IMR-90 (cell line): Measurements from ENCODE around the gene SLC44A2. TPM values are rescaled to one million over a fixed set of nuclear protein-coding genes. Genes with fewer than 3 reads are reported as not detected.

Experiments used
- ATAC-seq: fragments of 200-7000 bp; cut with Tn5 transposase; 2 replicates; pipeline ENCODE4 v1.9.1; 2020; ENCODE audit warnings: low read depth, mild to moderate bottlenecking, moderate library complexity
- BruUV-seq: library from RNA; stranded (reverse); fragments of 400-500 nt; replicated peaks from 2 replicates; lab custom pipeline; 2021; lab: Mats Ljungman, UMichigan
- CTCF ChIA-PET: fragments of 300-600 bp; formaldehyde crosslinking; extraction: SDS; loops from one replicate; lab custom pipeline; 2021; ENCODE audit warnings: antibody characterized with exemption; lab: Yijun Ruan, JAX
- POLR2A ChIA-PET: fragments of 300-600 bp; sonication (Branson Sonifier 250); formaldehyde crosslinking; loops from one replicate; lab custom pipeline; 2022; ENCODE audit warnings: antibody characterized with exemption; ENCODE audit not compliant: unreplicated experiment; lab: Charles Lee
- DNase-seq: peaks from one replicate; pipeline ENCODE4 v3.0.0; 2013
- H2AFZ ChIP-seq: replicated peaks from 2 replicates; pipeline ENCODE3; 2013; ENCODE audit warnings: low read length, mild to moderate bottlenecking; ENCODE audit not compliant: poor library complexity
- H2AK5ac ChIP-seq: 2 replicates; pipeline ENCODE4 v1.6.1; 2013; ENCODE audit warnings: low read depth, low read length, inconsistent platforms
- H2AK9ac ChIP-seq: replicated peaks from 2 replicates; pipeline ENCODE3; 2013; ENCODE audit warnings: mild to moderate bottlenecking, low read depth, low read length, moderate library complexity; ENCODE audit not compliant: poor library complexity
- H2BK120ac ChIP-seq: 2 replicates; pipeline ENCODE4 v1.6.1; 2013; ENCODE audit warnings: low read depth, low read length, inconsistent platforms
- H2BK15ac ChIP-seq: 3 replicates; pipeline ENCODE4 v1.6.1; 2013; ENCODE audit warnings: low read depth, low read length, inconsistent platforms
- H2BK20ac ChIP-seq: 2 replicates; pipeline ENCODE4 v1.6.1; 2013; ENCODE audit warnings: low read depth, mild to moderate bottlenecking, inconsistent platforms, low read length, moderate library complexity
- H2BK5ac ChIP-seq: 2 replicates; pipeline ENCODE4 v1.6.1; 2013; ENCODE audit warnings: mild to moderate bottlenecking, low read depth, low read length, inconsistent platforms; ENCODE audit not compliant: poor library complexity, severe bottlenecking
- H3K14ac ChIP-seq: replicated peaks from 2 replicates; pipeline ENCODE4 v1.6.1; 2013; ENCODE audit warnings: low read depth, low read length, inconsistent platforms
- H3K18ac ChIP-seq: 2 replicates; pipeline ENCODE4 v1.6.1; 2013; ENCODE audit warnings: low read depth, low read length, control low read depth
- H3K23ac ChIP-seq: 2 replicates; pipeline ENCODE4 v1.6.1; 2013; ENCODE audit warnings: low read depth, low read length, inconsistent platforms
- H3K27ac ChIP-seq: 2 replicates; pipeline ENCODE4 v1.5.1; 2013; ENCODE audit warnings: mild to moderate bottlenecking, control low read depth, low read length; ENCODE audit not compliant: insufficient read depth
- H3K27me3 ChIP-seq: 2 replicates; pipeline ENCODE4 v1.6.1; 2013; ENCODE audit warnings: low read length; ENCODE audit not compliant: control insufficient read depth, insufficient read depth
- H3K36me3 ChIP-seq: 2 replicates; pipeline ENCODE4 v1.6.1; 2013; ENCODE audit warnings: low read length, mixed read lengths; ENCODE audit not compliant: control insufficient read depth, insufficient read depth
- H3K4ac ChIP-seq: 2 replicates; pipeline ENCODE4 v1.6.1; 2013; ENCODE audit warnings: low read depth, low read length, inconsistent platforms
- H3K4me1 ChIP-seq: 2 replicates; pipeline ENCODE4 v1.6.1; 2013; ENCODE audit warnings: low read length, mixed read lengths; ENCODE audit not compliant: control insufficient read depth, insufficient read depth
- H3K4me2 ChIP-seq: 2 replicates; pipeline ENCODE4 v1.6.1; 2013; ENCODE audit warnings: low read depth, mild to moderate bottlenecking, control low read depth, low read length, moderate library complexity
- H3K4me3 ChIP-seq: 2 replicates; pipeline ENCODE4 v1.5.1; 2013; ENCODE audit warnings: low read depth, mild to moderate bottlenecking, control low read depth, low read length, moderate library complexity; ENCODE audit not compliant: insufficient read depth
- H3K56ac ChIP-seq: 2 replicates; pipeline ENCODE4 v1.6.1; 2013; ENCODE audit warnings: low read length, inconsistent platforms; ENCODE audit not compliant: insufficient read depth; ENCODE audit errors: extremely low read depth
- H3K79me1 ChIP-seq, 2 experiments: 2 replicates each; pipeline ENCODE4 v1.6.1; 2013; ENCODE audit warnings: low read length in 2 of 2, inconsistent platforms in 1 of 2, low read depth in 1 of 2
- H3K9ac ChIP-seq: 2 replicates; pipeline ENCODE4 v1.6.1; 2013; ENCODE audit warnings: low read depth, low read length, control low read depth
- H3K9me1 ChIP-seq: 2 replicates; pipeline ENCODE4 v1.6.1; 2013; ENCODE audit warnings: low read length, inconsistent platforms; ENCODE audit not compliant: insufficient read depth
- H3K9me3 ChIP-seq: 2 replicates; pipeline ENCODE4 v1.6.1; 2013; ENCODE audit warnings: low read length; ENCODE audit not compliant: control insufficient read depth, insufficient read depth
- H4K20me1 ChIP-seq: 2 replicates; pipeline ENCODE4 v1.6.1; 2013; ENCODE audit warnings: low read length, inconsistent platforms; ENCODE audit not compliant: insufficient read depth
- H4K5ac ChIP-seq: 2 replicates; pipeline ENCODE4 v1.6.1; 2013; ENCODE audit warnings: mild to moderate bottlenecking, low read depth, low read length, control low read depth
- H4K8ac ChIP-seq, 2 experiments: 2 replicates each; pipeline ENCODE4 v1.6.1; 2013; ENCODE audit warnings: low read depth in 2 of 2, low read length in 2 of 2, control low read depth in 1 of 2, inconsistent platforms in 1 of 2
- H4K91ac ChIP-seq: 2 replicates; pipeline ENCODE4 v1.6.1; 2013; ENCODE audit warnings: low read depth, low read length, inconsistent platforms; ENCODE audit not compliant: insufficient read depth
- BHLHE40 ChIP-seq: fragments of 150-350 bp; IDR thresholded peaks from 2 replicates; pipeline ENCODE4 v1.6.1; 2016; ENCODE audit warnings: mild to moderate bottlenecking, low read depth, low read length
- CEBPB ChIP-seq: IDR thresholded peaks from 2 replicates; pipeline ENCODE4 v1.6.1; 2012; ENCODE audit warnings: low read depth, low read length, improper control_type of control experiment
- CHD1 ChIP-seq: IDR thresholded peaks from 2 replicates; pipeline ENCODE4 v1.6.1; 2012; ENCODE audit warnings: low read depth, low read length, improper control_type of control experiment
- FOS ChIP-seq: fragments of 150-350 bp; IDR thresholded peaks from 2 replicates; pipeline ENCODE4 v1.6.1; 2016; ENCODE audit warnings: low read depth, low read length
- MAFK ChIP-seq: IDR thresholded peaks from 2 replicates; pipeline ENCODE4 v1.6.1; 2012; ENCODE audit warnings: low read depth, low read length, improper control_type of control experiment
- MAZ ChIP-seq: IDR thresholded peaks from 2 replicates; pipeline ENCODE4 v1.6.1; 2012; ENCODE audit warnings: low read depth, mild to moderate bottlenecking, low read length, improper control_type of control experiment, moderate library complexity, borderline replicate concordance
- MXI1 ChIP-seq: IDR thresholded peaks from 2 replicates; pipeline ENCODE4 v1.6.1; 2012; ENCODE audit warnings: low read depth, mild to moderate bottlenecking, low read length, moderate library complexity, borderline replicate concordance
- POLR2A ChIP-seq: IDR thresholded peaks from 2 replicates; pipeline ENCODE4 v1.6.1; 2012; ENCODE audit warnings: mild to moderate bottlenecking, low read depth, low read length
- RAD21 ChIP-seq: IDR thresholded peaks from 2 replicates; pipeline ENCODE4 v1.6.1; 2012; ENCODE audit warnings: low read length, improper control_type of control experiment
- RCOR1 ChIP-seq: IDR thresholded peaks from 2 replicates; pipeline ENCODE4 v1.6.1; 2012; ENCODE audit warnings: mild to moderate bottlenecking, low read length, improper control_type of control experiment; ENCODE audit not compliant: insufficient replicate concordance
- RFX5 ChIP-seq: IDR thresholded peaks from 2 replicates; pipeline ENCODE4 v1.8.0; 2012; ENCODE audit warnings: low read depth, mild to moderate bottlenecking, low read length, moderate library complexity
- SMC3 ChIP-seq: fragments of 150-350 bp; IDR thresholded peaks from 2 replicates; pipeline ENCODE4 v1.6.1; 2016; ENCODE audit warnings: low read depth, mild to moderate bottlenecking, antibody characterized with exemption, low read length, moderate library complexity
- WGBS, 2 experiments: methylation state at CpG; one replicate each; pipeline versions ENCODE4 v1.1.5 to v1.1.7; 2013; ENCODE audit warnings: missing lambda C conversion rate in 2 of 2; ENCODE audit not compliant: insufficient read length in 1 of 2; ENCODE audit errors: extremely low coverage in 2 of 2; 5-methylcytosine and 5-hydroxymethylcytosine counted together
- dilution Hi-C: fragments of 300-500 bp; cut with HindIII; formaldehyde crosslinking; loops from one replicate; pipeline ENCODE4 v1.14.3; 2018; ENCODE audit warnings: low sequenced_read_pairs; ENCODE audit not compliant: unreplicated experiment
- in situ Hi-C: fragments of 300-500 bp; cut with MboI; formaldehyde crosslinking; loops from 3 replicates; pipeline ENCODE4 v1.14.3; 2019; ENCODE audit warnings: low sequenced_read_pairs, inconsistent platforms, mixed read lengths
- intact Hi-C: fragments of 100-400 bp; cut with micrococcal nuclease; formaldehyde crosslinking; loops from 2 replicates; pipeline ENCODE4 v1.10.0; 2022
- polyA plus RNA-seq, 3 experiments: library from polyadenylated mRNA; depleted of rRNA; stranded (reverse); fragments of >200 nt; gene quantifications; 2 replicates each; pipeline ENCODE4 v1.2.3, GENCODE V29; 2012; ENCODE audit warnings: low replicate concordance in 1 of 3
- total RNA-seq: library from RNA; depleted of rRNA; stranded (reverse); fragments of >200 nt; gene quantifications from 2 replicates; pipeline ENCODE4 v1.2.3, GENCODE V29; 2012
- TF ChIP-seq, protein P1 (sequence below): conservative IDR thresholded peaks from 2 replicates; pipeline ENCODE4 v1.5.1; 2012; ENCODE audit warnings: mild to moderate bottlenecking, low read depth, low read length, improper control_type of control experiment
- TF ChIP-seq, protein P2 (sequence below): fragments of 150-350 bp; IDR thresholded peaks from 2 replicates; pipeline ENCODE4 v1.6.1; 2016; ENCODE audit warnings: low read depth, mild to moderate bottlenecking, low read length, moderate library complexity, borderline replicate concordance

Gene SLC44A2
- total and polyA plus RNA-seq, 2 of the 4 experiments (the other 2 are of a cell fraction): 28.5 to 62.9 TPM

DNA sequence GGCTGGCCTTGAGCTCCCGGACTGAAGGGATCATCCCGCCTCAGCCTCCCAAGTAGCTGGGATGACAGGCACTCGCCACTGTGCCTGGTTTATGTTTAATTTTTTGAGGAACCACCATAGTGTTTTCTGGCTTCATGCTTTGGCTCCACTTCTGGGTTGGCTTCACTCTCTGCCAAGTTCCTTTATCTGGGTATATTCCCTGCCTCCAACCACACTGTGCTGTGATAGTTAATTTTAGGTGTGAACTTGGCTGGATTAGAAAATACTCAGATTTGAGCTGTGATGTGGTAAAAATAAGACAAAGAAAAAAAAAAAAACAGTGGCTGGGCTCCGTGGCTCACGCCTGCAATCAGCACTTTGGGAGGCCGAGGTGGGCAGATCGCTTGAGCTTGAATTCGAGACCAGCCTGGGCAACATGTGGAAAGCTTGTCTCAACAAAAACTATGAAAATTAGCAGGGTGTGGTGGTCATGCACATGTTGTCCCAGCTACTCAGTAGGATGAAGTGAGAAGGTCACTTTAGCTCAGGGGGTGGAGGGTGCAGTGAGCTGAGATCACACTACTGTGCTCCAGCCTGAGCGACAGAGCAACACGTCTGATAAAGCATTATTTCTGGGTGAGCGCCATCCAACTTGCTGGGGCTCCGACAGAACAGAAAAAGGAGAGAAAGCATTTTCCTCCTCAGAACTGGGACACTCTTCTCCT lies 21.3 kb downstream of the SLC44A2 start:
- Histone ChIP-seq H2AK5ac (no peak overlapping the region), H4K5ac (no peak overlapping the region), H3K56ac (no peak overlapping the region), H3K18ac (no peak overlapping the region), H3K27me3 (no peaks in the 10 kb centered on the region), H4K91ac (no peak overlapping the region), H2BK120ac (no peak overlapping the region), H3K4me1 (peaks cover 3% of the 10 kb centered on the region; the same call in 1 of the 2 replicates), H3K9me3 (no peaks in the 10 kb centered on the region), H2BK20ac (no peak overlapping the region), H3K36me3 (peaks cover 19% of the 10 kb centered on the region), H3K79me1 (peaks cover 2 to 3% of the 10 kb centered on the region in 2 experiments; a peak in 3 of 4 replicates), H2BK5ac (no peak overlapping the region), H3K27ac (no peak overlapping the region), H2AFZ (no peak overlapping the region), H2BK15ac (no peak overlapping the region), H3K23ac (no peak overlapping the region), H3K4me2 (no peak overlapping the region), H3K9ac (no peak overlapping the region), H3K9me1 (no peaks in the 10 kb centered on the region), H4K8ac (no peak overlapping the region), H3K4ac (no peak overlapping the region), H2AK9ac (no peak overlapping the region), H3K14ac (no peak overlapping the region), H3K4me3 (no peak overlapping the region), H4K20me1 (no peaks in the 10 kb centered on the region)
- ATAC-seq (no peak), DNase-seq (no peak)
- ChIA-PET POLR2A (no interaction called here), CTCF (interaction anchor here (0.8 to 1.2 kb wide), 2 partner anchors 65 to 68 kb away, joined by 3 to 7 read pairs; no protein-coding TSS in a partner anchor)
- no TSS peak for BruUV-seq
- TF ChIP-seq RCOR1: no peak
- TF ChIP-seq MAFK: no peak
- TF ChIP-seq RAD21: no peak
- no peak for TF ChIP-seq MAZ
- no peak for TF ChIP-seq FOS
- TF ChIP-seq BHLHE40: no peak
- TF ChIP-seq MXI1: no peak
- no peak for TF ChIP-seq CEBPB
- TF ChIP-seq POLR2A: no peak
- no peak for TF ChIP-seq SMC3
- no peak for TF ChIP-seq CHD1
- TF ChIP-seq, protein P1, sequence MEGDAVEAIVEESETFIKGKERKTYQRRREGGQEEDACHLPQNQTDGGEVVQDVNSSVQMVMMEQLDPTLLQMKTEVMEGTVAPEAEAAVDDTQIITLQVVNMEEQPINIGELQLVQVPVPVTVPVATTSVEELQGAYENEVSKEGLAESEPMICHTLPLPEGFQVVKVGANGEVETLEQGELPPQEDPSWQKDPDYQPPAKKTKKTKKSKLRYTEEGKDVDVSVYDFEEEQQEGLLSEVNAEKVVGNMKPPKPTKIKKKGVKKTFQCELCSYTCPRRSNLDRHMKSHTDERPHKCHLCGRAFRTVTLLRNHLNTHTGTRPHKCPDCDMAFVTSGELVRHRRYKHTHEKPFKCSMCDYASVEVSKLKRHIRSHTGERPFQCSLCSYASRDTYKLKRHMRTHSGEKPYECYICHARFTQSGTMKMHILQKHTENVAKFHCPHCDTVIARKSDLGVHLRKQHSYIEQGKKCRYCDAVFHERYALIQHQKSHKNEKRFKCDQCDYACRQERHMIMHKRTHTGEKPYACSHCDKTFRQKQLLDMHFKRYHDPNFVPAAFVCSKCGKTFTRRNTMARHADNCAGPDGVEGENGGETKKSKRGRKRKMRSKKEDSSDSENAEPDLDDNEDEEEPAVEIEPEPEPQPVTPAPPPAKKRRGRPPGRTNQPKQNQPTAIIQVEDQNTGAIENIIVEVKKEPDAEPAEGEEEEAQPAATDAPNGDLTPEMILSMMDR: no peak
- TF ChIP-seq RFX5: no peak
- TF ChIP-seq, protein P2, sequence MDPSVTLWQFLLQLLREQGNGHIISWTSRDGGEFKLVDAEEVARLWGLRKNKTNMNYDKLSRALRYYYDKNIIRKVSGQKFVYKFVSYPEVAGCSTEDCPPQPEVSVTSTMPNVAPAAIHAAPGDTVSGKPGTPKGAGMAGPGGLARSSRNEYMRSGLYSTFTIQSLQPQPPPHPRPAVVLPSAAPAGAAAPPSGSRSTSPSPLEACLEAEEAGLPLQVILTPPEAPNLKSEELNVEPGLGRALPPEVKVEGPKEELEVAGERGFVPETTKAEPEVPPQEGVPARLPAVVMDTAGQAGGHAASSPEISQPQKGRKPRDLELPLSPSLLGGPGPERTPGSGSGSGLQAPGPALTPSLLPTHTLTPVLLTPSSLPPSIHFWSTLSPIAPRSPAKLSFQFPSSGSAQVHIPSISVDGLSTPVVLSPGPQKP: no peak
- dilution Hi-C loops (no loop called here), in situ Hi-C loops (loop anchor here (10.0 kb wide), 1 partner anchor 152 kb away; no protein-coding TSS in a partner anchor), intact Hi-C loops (loop anchor here (10.0 kb wide), 1 partner anchor 162 kb away; no protein-coding TSS in a partner anchor)
- WGBS, 2 experiments: 83% methylated on average over 9 of the region's 12 CpGs; no CpG with 5 or more reads in 1 of the 2 experiments
